HepG2 (cell line): ENCODE measurements around the gene TP53BP2. TPM values are rescaled to one million over a fixed set of nuclear protein-coding genes. Genes with fewer than 3 reads are reported as not detected.

Source experiments
- BHLHE40 ChIP-seq: IDR thresholded peaks from 2 replicates; pipeline ENCODE4 v1.6.1; 2011; ENCODE audit warnings: low read length, improper control_type of control experiment
- GABPB1 ChIP-seq: IDR thresholded peaks from 2 replicates; pipeline ENCODE4 v1.6.1; 2016; ENCODE audit warnings: mild to moderate bottlenecking, missing genetic modification reagents, moderate library complexity, missing compliant biosample characterization
- KDM2A ChIP-seq: sonication (generic); formaldehyde crosslinking; IDR thresholded peaks from 2 replicates; pipeline ENCODE4 v1.4.0; 2020; ENCODE audit warnings: low read depth, missing genetic modification reagents, borderline replicate concordance
- NRL ChIP-seq: sonication (generic); formaldehyde crosslinking; IDR thresholded peaks from 2 replicates; pipeline ENCODE4 v1.5.0; 2020; ENCODE audit warnings: missing genetic modification reagents, mild to moderate bottlenecking, moderate library complexity, borderline replicate concordance
- SAP130 ChIP-seq: IDR thresholded peaks from 2 replicates; pipeline ENCODE4 v1.6.1; 2016; ENCODE audit warnings: low read depth
- SIN3B ChIP-seq: fragments of 150-350 bp; IDR thresholded peaks from 2 replicates; pipeline ENCODE4 v1.6.1; 2014; ENCODE audit warnings: low read length
- TSC22D2 ChIP-seq: sonication (generic); formaldehyde crosslinking; IDR thresholded peaks from 2 replicates; pipeline ENCODE4 v1.5.1; 2020; ENCODE audit warnings: missing genetic modification reagents, mild to moderate bottlenecking, borderline replicate concordance
- YEATS4 ChIP-seq: sonication (generic); formaldehyde crosslinking; IDR thresholded peaks from 2 replicates; pipeline ENCODE4 v1.4.0; 2020; ENCODE audit warnings: missing genetic modification reagents, borderline replicate concordance
- YY1 ChIP-seq: IDR thresholded peaks from 2 replicates; pipeline ENCODE4 v1.6.1; 2011; ENCODE audit warnings: low read length, low read depth, moderate library complexity, mild to moderate bottlenecking; ENCODE audit not compliant: insufficient read depth, insufficient replicate concordance
- ZBTB39 ChIP-seq: sonication (generic); formaldehyde crosslinking; IDR thresholded peaks from 2 replicates; pipeline ENCODE4 v1.5.0; 2020; ENCODE audit warnings: missing genetic modification reagents
- ZBTB40 ChIP-seq, 2 experiments: fragments of 450-650 bp in 1 of 2; sonication (generic) in 1 of 2; formaldehyde crosslinking in 1 of 2; IDR thresholded peaks; 2 replicates each; pipeline versions ENCODE4 v1.6.1 to v1.8.0; 2016 to 2022; ENCODE audit warnings: antibody characterized with exemption in 1 of 2, mild to moderate bottlenecking in 1 of 2, missing genetic modification reagents in 1 of 2
- ZGPAT ChIP-seq: IDR thresholded peaks from 2 replicates; pipeline ENCODE4 v1.6.1; 2016; ENCODE audit warnings: mild to moderate bottlenecking
- ZNF30 ChIP-seq: sonication (generic); formaldehyde crosslinking; IDR thresholded peaks from 2 replicates; pipeline ENCODE4 v1.5.0; 2020; ENCODE audit warnings: mild to moderate bottlenecking, missing genetic modification reagents
- ZNF703 ChIP-seq: sonication (generic); formaldehyde crosslinking; IDR thresholded peaks from 2 replicates; pipeline ENCODE4 v1.5.1; 2020; ENCODE audit warnings: missing genetic modification reagents, mild to moderate bottlenecking, moderate library complexity, borderline replicate concordance
- ZSCAN21 ChIP-seq: sonication (generic); formaldehyde crosslinking; IDR thresholded peaks from 2 replicates; pipeline ENCODE4 v1.8.0; 2022; ENCODE audit warnings: mild to moderate bottlenecking, missing genetic modification reagents, moderate library complexity, borderline replicate concordance
- polyA plus RNA-seq, 8 experiments: library from polyadenylated mRNA; depleted of rRNA in 3 of 8; stranded (reverse) in 7 of 8; unstranded in 1 of 8; fragments of >200 nt; fragmentation: Illumina TruSeq in 4 of 8; extraction: Trizol in 4 of 8; gene quantifications; 2 replicates each; pipeline versions ENCODE4 v1.2.1 to v1.2.3, GENCODE V29; 2011 to 2016; ENCODE audit warnings: low read depth in 4 of 8, missing spikeins in 1 of 8, mixed read lengths in 1 of 8; ENCODE audit not compliant: insufficient read depth in 1 of 8
- total RNA-seq, 5 experiments: library from RNA; depleted of rRNA; stranded (reverse); fragments of >200 nt; fragmentation: Illumina TruSeq; extraction: Trizol; gene quantifications; 2 replicates each; pipeline ENCODE4 v1.2.3, GENCODE V29; 2016; ENCODE audit warnings: low read depth in 1 of 5

TP53BP2 gene
- total and polyA plus RNA-seq, 2 of the 13 experiments (the other 11 are each of a cell fraction or from before 2014, with no cell fraction given), result 10.0 to 14.0 TPM

GRCh38 chr1:223845037-223845809, 524 bp downstream of the TP53BP2 start (continued):
- 0 out of 2 replicates have a peak, but pooled peaks have one; percentile 15 for TF ChIP-seq ZNF703 (CRISPR knock-in tag)
- no peak; the same call in 1 of the 2 replicates for TF ChIP-seq ZGPAT
- no peak for TF ChIP-seq TSC22D2
- TF ChIP-seq NRL (CRISPR knock-in tag), result no peak
- no peak for TF ChIP-seq SIN3B
- TF ChIP-seq KDM2A (CRISPR knock-in tag), result peak; percentile 20; the same call in 1 of the 2 replicates
- TF ChIP-seq ZBTB39, result no peak
- TF ChIP-seq SAP130, result peak; percentile 4
- TF ChIP-seq YEATS4 (CRISPR knock-in tag), result peak; percentile 17; the same call in 1 of the 2 replicates
- TF ChIP-seq ZNF30 (CRISPR knock-in tag), result no peak
- TF ChIP-seq YY1, result peak; percentile 48
- TF ChIP-seq GABPB1, result peak; percentile 40; the same call in 1 of the 2 replicates
- no peak for TF ChIP-seq ZBTB40 (IDR thresholded peaks at IDR 0.05)
- TF ChIP-seq ZBTB40 (CRISPR knock-in tag; IDR thresholded peaks at IDR 0.05), result peak; percentile 43; the same call in 1 of the 2 replicates
- TF ChIP-seq ZSCAN21, result 0 out of 2 replicates have a peak, but pooled peaks have one; percentile 18
- TF ChIP-seq BHLHE40, result peak; percentile 83
